RWPE2 (cell line): ENCODE data around the gene GALNT10.
A peak's percentile ranks its signal among the peaks of the same experiment; 100 is the strongest.

Source experiments
- ATAC-seq: fragments of 200-7000 bp; cut with Tn5 transposase; 3 replicates; pipeline ENCODE4 v1.9.1; 2021; ENCODE audit warnings: low read depth
- DNase-seq: peaks from one replicate; pipeline ENCODE4 v3.0.0-alpha.2; 2020; ENCODE audit warnings: low spot score
- H3K27ac ChIP-seq: fragments of 450-650 bp; 2 replicates; pipeline ENCODE4 v1.5.1; 2017; ENCODE audit warnings: mild to moderate bottlenecking; ENCODE audit not compliant: poor library complexity, severe bottlenecking
- H3K27me3 ChIP-seq: fragments of 250-450 bp; sonication (Bioruptor Pico); 2 replicates; pipeline ENCODE4 v1.5.1; 2021; ENCODE audit warnings: mild to moderate bottlenecking, moderate library complexity; ENCODE audit not compliant: insufficient read depth, poor library complexity, severe bottlenecking
- H3K36me3 ChIP-seq: fragments of 250-450 bp; sonication (Bioruptor Pico); 2 replicates; pipeline ENCODE4 v1.5.1; 2020; ENCODE audit warnings: low read depth, mild to moderate bottlenecking, moderate library complexity
- H3K4me1 ChIP-seq: fragments of 250-450 bp; sonication (Bioruptor Pico); 2 replicates; pipeline ENCODE4 v1.5.1; 2021; ENCODE audit warnings: mild to moderate bottlenecking, moderate library complexity; ENCODE audit not compliant: insufficient read depth, poor library complexity, severe bottlenecking
- H3K4me3 ChIP-seq: fragments of 250-450 bp; sonication (Bioruptor Pico); 2 replicates; pipeline ENCODE4 v1.5.1; 2021; ENCODE audit warnings: mild to moderate bottlenecking, moderate library complexity; ENCODE audit not compliant: severe bottlenecking
- H3K9me3 ChIP-seq: fragments of 250-450 bp; sonication (Bioruptor Pico); 2 replicates; pipeline ENCODE4 v1.5.1; 2021; ENCODE audit warnings: mild to moderate bottlenecking, moderate library complexity; ENCODE audit not compliant: severe bottlenecking
- CTCF ChIP-seq: fragments of 450-650 bp; IDR thresholded peaks from one replicate; pipeline ENCODE4 v1.5.1; 2017; ENCODE audit warnings: mild to moderate bottlenecking, moderate library complexity; ENCODE audit not compliant: poor library complexity, severe bottlenecking

GALNT10 gene

GRCh38 chr5:154189819-154190594 lies 526 bp upstream of the GALNT10 start:
- Histone ChIP-seq H3K27ac (peak overlapping the region; percentile 46), H3K27me3 (no peaks in the 10 kb centered on the region), H3K36me3 (peaks cover 4% of the 10 kb centered on the region), H3K4me1 (peaks cover 13% of the 10 kb centered on the region), H3K9me3 (no peaks in the 10 kb centered on the region), H3K4me3 (peak overlapping the region; percentile 92)
- DNase-seq (peak; percentile 89), ATAC-seq (peak; percentile 77)
- TF ChIP-seq CTCF: peak; percentile 62

GRCh38 chr5:154191467-154192261 lies 1.1 kb downstream of the GALNT10 start:
- ATAC-seq (no peak), DNase-seq (no peak)
- peak overlapping the region; percentile 92 for H3K4me3 ChIP-seq
- H3K9me3 ChIP-seq: no peaks in the 10 kb centered on the region
- peaks cover 13% of the 10 kb centered on the region for H3K4me1 ChIP-seq
- H3K36me3 ChIP-seq: peaks cover 15% of the 10 kb centered on the region
- no peak for TF ChIP-seq CTCF
- H3K27me3 ChIP-seq: no peaks in the 10 kb centered on the region
- no peak overlapping the region for H3K27ac ChIP-seq

GRCh38 chr5:154193283-154193682 lies 2.8 kb downstream of the GALNT10 start:
- H3K9me3 ChIP-seq: no peaks in the 10 kb centered on the region
- peaks cover 15% of the 10 kb centered on the region for H3K36me3 ChIP-seq
- no peaks in the 10 kb centered on the region for H3K27me3 ChIP-seq
- no peak overlapping the region for H3K4me3 ChIP-seq
- DNase-seq (no peak), ATAC-seq (no peak)
- H3K27ac ChIP-seq: no peak overlapping the region
- H3K4me1 ChIP-seq: peaks cover 23% of the 10 kb centered on the region
- no peak for TF ChIP-seq CTCF

- no peak for TF ChIP-seq CTCF
- Histone ChIP-seq H3K9me3 (no peaks in the 10 kb centered on the region), H3K36me3 (peaks cover 15% of the 10 kb centered on the region), H3K27ac (peak overlapping the region; percentile 6), H3K4me1 (peaks cover 27% of the 10 kb centered on the region), H3K27me3 (no peaks in the 10 kb centered on the region), H3K4me3 (no peak overlapping the region)
- ATAC-seq (no peak), DNase-seq (no peak)
These were observed 3.2 kb downstream of the GALNT10 start for GRCh38 chr5:154193701-154194121.
